Panc1 (cell line): Measurements from ENCODE around the gene C2CD3. TPM values are rescaled to one million over a fixed set of nuclear protein-coding genes. Genes with fewer than 3 reads are reported as not detected.

ENCODE experiments used
- ATAC-seq: fragments of 200-7000 bp; cut with Tn5 transposase; 2 replicates; pipeline ENCODE4 v1.9.1; 2020; ENCODE audit warnings: mild to moderate bottlenecking, moderate library complexity
- Bru-seq: library from RNA; stranded (reverse); fragments of 400-500 nt; gene quantifications from one replicate; lab custom pipeline; 2021; lab: Mats Ljungman, UMichigan
- BruChase-seq, 2 experiments: library from RNA; stranded (reverse); fragments of 400-500 nt; gene quantifications; one replicate each; lab custom pipeline; 2021; lab: Mats Ljungman, UMichigan
- BruUV-seq: library from RNA; stranded (reverse); fragments of 400-500 nt; replicated peaks from 2 replicates; lab custom pipeline; 2021; lab: Mats Ljungman, UMichigan
- CTCF ChIA-PET: fragments of 300-600 bp; sonication (Branson Sonifier 250); formaldehyde crosslinking; loops from one replicate; lab custom pipeline; 2022; ENCODE audit warnings: antibody characterized with exemption; lab: Charles Lee
- POLR2A ChIA-PET: fragments of 300-600 bp; sonication (Branson Sonifier 250); formaldehyde crosslinking; loops from one replicate; lab custom pipeline; 2022; ENCODE audit warnings: antibody characterized with exemption; lab: Charles Lee
- DNase-seq: peaks from one replicate; pipeline ENCODE4 v3.0.0-alpha.2; 2010; ENCODE audit warnings: low read depth, low spot score
- H3K27ac ChIP-seq: 2 replicates; pipeline ENCODE4 v1.5.1; 2011; ENCODE audit warnings: mild to moderate bottlenecking, low read length, inconsistent platforms
- H3K27me3 ChIP-seq: fragments of 200-500 bp; sonication (Bioruptor generic); 2 replicates; pipeline ENCODE4 v1.6.0; 2014; ENCODE audit warnings: low read length, inconsistent platforms; ENCODE audit not compliant: control insufficient read depth, insufficient read depth
- H3K36me3 ChIP-seq: fragments of 200-500 bp; sonication (Bioruptor generic); 2 replicates; pipeline ENCODE4 v1.5.1; 2014; ENCODE audit warnings: inconsistent platforms, mild to moderate bottlenecking, low read length, moderate library complexity; ENCODE audit not compliant: control insufficient read depth, insufficient read depth
- H3K4me1 ChIP-seq: 2 replicates; pipeline ENCODE4 v1.5.1; 2011; ENCODE audit warnings: inconsistent platforms, mild to moderate bottlenecking, low read length, moderate library complexity; ENCODE audit not compliant: control insufficient read depth, insufficient read depth
- H3K4me3 ChIP-seq, 2 experiments: 2 replicates each; pipeline ENCODE4 v1.5.1; 2011 to 2012; ENCODE audit warnings: low read depth in 2 of 2, low read length in 2 of 2, mild to moderate bottlenecking in 2 of 2, inconsistent platforms in 1 of 2, moderate library complexity in 1 of 2
- H3K9me3 ChIP-seq: fragments of 200-500 bp; sonication (Bioruptor generic); 2 replicates; pipeline ENCODE4 v1.5.1; 2014; ENCODE audit warnings: low read depth, mild to moderate bottlenecking, inconsistent platforms, low read length, moderate library complexity; ENCODE audit not compliant: control insufficient read depth, insufficient read depth
- POLR2AphosphoS5 ChIP-seq: IDR thresholded peaks from 2 replicates; pipeline ENCODE4 v1.6.1; 2012; ENCODE audit warnings: mild to moderate bottlenecking, low read depth, low read length, moderate library complexity
- SIN3A ChIP-seq: IDR thresholded peaks from 2 replicates; pipeline ENCODE4 v1.6.1; 2012; ENCODE audit warnings: low read depth, mild to moderate bottlenecking, low read length, moderate library complexity, borderline replicate concordance; ENCODE audit not compliant: insufficient read depth
- TCF7L2 ChIP-seq: IDR thresholded peaks from 2 replicates; pipeline ENCODE4 v1.6.1; 2011; ENCODE audit warnings: mild to moderate bottlenecking, low read depth, low read length, inconsistent platforms
- in situ Hi-C: cut with HindIII; loops from 2 replicates; pipeline ENCODE4 v1.10.0; 2016; ENCODE audit warnings: low sequenced_read_pairs, low pct_unique_long_range_greater_than_20kb
- intact Hi-C: fragments of 100-400 bp; cut with micrococcal nuclease; formaldehyde crosslinking; loops from one replicate; pipeline ENCODE4 v1.10.0; 2022; ENCODE audit not compliant: unreplicated experiment
- long read RNA-seq: library from polyadenylated mRNA; unstranded; transcript quantifications from one replicate; pipeline ENCODE4 v2.0.0, GENCODE V29; 2021; ENCODE audit not compliant: unreplicated experiment
- polyA plus RNA-seq: library from polyadenylated mRNA; unstranded; fragments of >200 nt; gene quantifications from one replicate; pipeline ENCODE4 v1.2.1, GENCODE V29; 2012; ENCODE audit warnings: missing spikeins; ENCODE audit not compliant: insufficient read length
- total RNA-seq: library from RNA; stranded (reverse); gene quantifications from one replicate; pipeline ENCODE4 v1.2.1, GENCODE V29; 2021; ENCODE audit not compliant: unreplicated experiment
- TF ChIP-seq, protein P1 (sequence below): fragments of 450-650 bp; IDR thresholded peaks from 2 replicates; pipeline ENCODE4 v1.5.1; 2017; ENCODE audit warnings: mild to moderate bottlenecking
- TF ChIP-seq, protein P2 (sequence below), 2 experiments: IDR thresholded peaks; 2 replicates each; pipeline ENCODE4 v1.6.1; 2011 to 2012; ENCODE audit warnings: low read depth in 2 of 2, control low read depth in 1 of 2, low read length in 1 of 2, mild to moderate bottlenecking in 1 of 2, moderate library complexity in 1 of 2; ENCODE audit not compliant: insufficient read depth in 1 of 2

C2CD3 gene
- 51.8 TPM for total RNA-seq
- 22.8 TPM for polyA plus RNA-seq
- percentile 81 among the genes with signal in this experiment for Bru-seq, nascent RNA
- BruChase-seq, experiment 1, labeled RNA remaining after a 2-hour chase: percentile 73 among the genes with signal in this experiment
- BruChase-seq, experiment 2, labeled RNA remaining after a 6-hour chase: percentile 77 among the genes with signal in this experiment
- long read RNA-seq, partial matches to known transcripts: 20 of 52 reads
- long read RNA-seq, other reads (novel, unspliced or antisense): 29 of 52 reads

DNA sequence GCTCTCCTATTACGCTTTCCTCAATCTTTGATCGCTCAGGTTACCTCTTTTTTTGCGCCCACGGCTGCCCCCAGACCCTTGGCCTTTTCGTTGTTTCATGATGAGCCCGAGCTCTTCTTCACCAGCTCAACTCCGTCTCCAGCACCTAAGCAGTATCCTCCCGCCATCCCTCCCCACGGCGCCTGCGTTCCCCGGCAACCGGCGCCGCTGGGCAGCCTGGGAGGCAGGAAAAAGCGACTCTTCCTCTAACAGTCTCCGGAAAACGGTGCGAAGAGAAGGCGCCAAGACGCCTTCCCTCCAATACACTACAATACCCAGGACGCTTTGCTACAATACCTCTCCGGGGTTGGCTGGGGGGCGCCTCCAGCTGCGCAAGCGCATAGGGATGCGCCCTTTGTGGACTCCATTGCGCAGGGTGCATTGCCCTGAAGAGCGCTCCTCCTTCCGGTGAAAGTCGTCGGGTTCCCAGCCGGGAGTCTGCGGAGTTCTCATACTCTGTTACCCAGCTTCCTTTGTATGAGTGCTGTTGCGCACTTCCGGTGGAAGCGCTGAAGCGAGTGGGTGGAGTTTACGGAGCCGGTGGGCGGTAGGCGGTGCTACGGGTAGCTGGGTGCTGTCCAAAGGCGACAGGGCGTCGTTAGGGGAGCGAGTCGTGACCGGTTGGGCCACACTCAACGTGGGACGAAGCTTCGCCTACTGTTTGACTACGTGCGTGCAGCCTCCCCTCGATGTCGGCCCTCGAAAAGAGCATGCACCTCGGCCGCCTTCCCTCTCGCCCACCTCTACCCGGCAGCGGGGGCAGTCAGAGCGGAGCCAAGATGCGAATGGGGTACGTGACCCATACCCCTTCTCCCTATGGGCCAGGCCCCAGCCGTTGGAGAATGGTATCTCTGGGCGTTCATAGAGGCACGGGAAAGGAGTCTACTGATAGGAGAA is at the start of gene C2CD3, which contains the start of gene PPME1:
Gene C2CD3, minus strand, starts transcription at position 309 of the 936 bp plus-strand sequence. Its CDS starts 210 bp downstream, at position 99.
Gene PPME1, plus strand, starts transcription at position 596 of the 936 bp plus-strand sequence. Its CDS starts 133 bp downstream, at position 729.
- Histone ChIP-seq H3K4me3 (peak within 1 kb of the TSS; percentile 96 to 97), H3K36me3 (peaks cover 24% of the 10 kb centered on the region), H3K9me3 (no peaks in the 10 kb centered on the region), H3K4me1 (peaks cover 28% of the 10 kb centered on the region), H3K27ac (peak within 1 kb of the TSS; percentile 99), H3K27me3 (no peaks in the 10 kb centered on the region)
- no TSS peak for BruUV-seq
- ATAC-seq: peak; percentile 98
- ChIA-PET CTCF (interaction anchor here (0.5 to 1.5 kb wide), 6 partner anchors 32 to 545 kb away, joined by 3 to 6 read pairs (median 4); no protein-coding TSS in a partner anchor), POLR2A (interaction anchor here (0.6 to 1.4 kb wide), 4 partner anchors 16 to 322 kb away, joined by 3 to 7 read pairs (median 3); no protein-coding TSS in a partner anchor)
- TF ChIP-seq, protein P1, sequence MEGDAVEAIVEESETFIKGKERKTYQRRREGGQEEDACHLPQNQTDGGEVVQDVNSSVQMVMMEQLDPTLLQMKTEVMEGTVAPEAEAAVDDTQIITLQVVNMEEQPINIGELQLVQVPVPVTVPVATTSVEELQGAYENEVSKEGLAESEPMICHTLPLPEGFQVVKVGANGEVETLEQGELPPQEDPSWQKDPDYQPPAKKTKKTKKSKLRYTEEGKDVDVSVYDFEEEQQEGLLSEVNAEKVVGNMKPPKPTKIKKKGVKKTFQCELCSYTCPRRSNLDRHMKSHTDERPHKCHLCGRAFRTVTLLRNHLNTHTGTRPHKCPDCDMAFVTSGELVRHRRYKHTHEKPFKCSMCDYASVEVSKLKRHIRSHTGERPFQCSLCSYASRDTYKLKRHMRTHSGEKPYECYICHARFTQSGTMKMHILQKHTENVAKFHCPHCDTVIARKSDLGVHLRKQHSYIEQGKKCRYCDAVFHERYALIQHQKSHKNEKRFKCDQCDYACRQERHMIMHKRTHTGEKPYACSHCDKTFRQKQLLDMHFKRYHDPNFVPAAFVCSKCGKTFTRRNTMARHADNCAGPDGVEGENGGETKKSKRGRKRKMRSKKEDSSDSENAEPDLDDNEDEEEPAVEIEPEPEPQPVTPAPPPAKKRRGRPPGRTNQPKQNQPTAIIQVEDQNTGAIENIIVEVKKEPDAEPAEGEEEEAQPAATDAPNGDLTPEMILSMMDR: peak; percentile 66
- TF ChIP-seq POLR2AphosphoS5 (peak; percentile 84; the same call in 1 of the 2 replicates), SIN3A (peak; percentile 62), TCF7L2 (no peak; the same call in 1 of the 2 replicates)
- TF ChIP-seq, protein P2, sequence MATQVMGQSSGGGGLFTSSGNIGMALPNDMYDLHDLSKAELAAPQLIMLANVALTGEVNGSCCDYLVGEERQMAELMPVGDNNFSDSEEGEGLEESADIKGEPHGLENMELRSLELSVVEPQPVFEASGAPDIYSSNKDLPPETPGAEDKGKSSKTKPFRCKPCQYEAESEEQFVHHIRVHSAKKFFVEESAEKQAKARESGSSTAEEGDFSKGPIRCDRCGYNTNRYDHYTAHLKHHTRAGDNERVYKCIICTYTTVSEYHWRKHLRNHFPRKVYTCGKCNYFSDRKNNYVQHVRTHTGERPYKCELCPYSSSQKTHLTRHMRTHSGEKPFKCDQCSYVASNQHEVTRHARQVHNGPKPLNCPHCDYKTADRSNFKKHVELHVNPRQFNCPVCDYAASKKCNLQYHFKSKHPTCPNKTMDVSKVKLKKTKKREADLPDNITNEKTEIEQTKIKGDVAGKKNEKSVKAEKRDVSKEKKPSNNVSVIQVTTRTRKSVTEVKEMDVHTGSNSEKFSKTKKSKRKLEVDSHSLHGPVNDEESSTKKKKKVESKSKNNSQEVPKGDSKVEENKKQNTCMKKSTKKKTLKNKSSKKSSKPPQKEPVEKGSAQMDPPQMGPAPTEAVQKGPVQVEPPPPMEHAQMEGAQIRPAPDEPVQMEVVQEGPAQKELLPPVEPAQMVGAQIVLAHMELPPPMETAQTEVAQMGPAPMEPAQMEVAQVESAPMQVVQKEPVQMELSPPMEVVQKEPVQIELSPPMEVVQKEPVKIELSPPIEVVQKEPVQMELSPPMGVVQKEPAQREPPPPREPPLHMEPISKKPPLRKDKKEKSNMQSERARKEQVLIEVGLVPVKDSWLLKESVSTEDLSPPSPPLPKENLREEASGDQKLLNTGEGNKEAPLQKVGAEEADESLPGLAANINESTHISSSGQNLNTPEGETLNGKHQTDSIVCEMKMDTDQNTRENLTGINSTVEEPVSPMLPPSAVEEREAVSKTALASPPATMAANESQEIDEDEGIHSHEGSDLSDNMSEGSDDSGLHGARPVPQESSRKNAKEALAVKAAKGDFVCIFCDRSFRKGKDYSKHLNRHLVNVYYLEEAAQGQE (IDR thresholded peaks at IDR 0.05; ENCODE audit: insufficient read depth in 1 of 2, low read depth in 2 of 2, low read length in 1 of 2): peak; percentile 62 to 86; a peak in 3 of 4 replicates
- in situ Hi-C loops: no loop called here
- intact Hi-C loops: no loop called here
- peak; percentile 99 for DNase-seq

DNA sequence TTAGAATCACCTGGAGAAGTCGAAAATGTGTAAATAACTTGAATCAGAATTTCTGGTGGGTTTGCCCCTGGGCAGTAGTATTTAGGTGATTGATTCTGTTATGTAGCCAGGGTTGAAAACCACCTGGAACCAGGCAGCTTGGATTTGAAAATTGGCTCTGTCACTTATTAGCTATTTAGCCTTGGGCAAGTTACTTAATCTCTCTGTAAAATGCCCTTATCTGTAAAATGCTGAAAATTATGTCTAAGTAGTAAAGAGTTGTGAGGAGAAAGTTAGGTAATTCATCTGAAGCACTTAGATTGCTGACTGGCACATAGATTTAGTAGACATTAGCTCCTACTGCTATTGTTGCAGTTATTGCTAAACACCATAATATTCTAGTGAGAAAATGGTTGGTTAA is 49.6 kb upstream of the C2CD3 start:
- H3K27me3 ChIP-seq: no peaks in the 10 kb centered on the region
- H3K4me3 ChIP-seq: no peak overlapping the region
- intact Hi-C loops: no loop called here
- BruUV-seq: no TSS peak
- H3K36me3 ChIP-seq: no peaks in the 10 kb centered on the region
- ATAC-seq: no peak
- CTCF ChIA-PET: no interaction called here
- TF ChIP-seq, protein P2 (IDR thresholded peaks at IDR 0.05; ENCODE audit: insufficient read depth in 1 of 2, low read depth in 2 of 2, low read length in 1 of 2): no peak
- no peak for TF ChIP-seq POLR2AphosphoS5
- no peak for TF ChIP-seq TCF7L2
- no peak for TF ChIP-seq SIN3A
- TF ChIP-seq, protein P1: no peak
- H3K27ac ChIP-seq: no peak overlapping the region
- H3K4me1 ChIP-seq: no peaks in the 10 kb centered on the region
- DNase-seq: no peak
- H3K9me3 ChIP-seq: no peaks in the 10 kb centered on the region
- in situ Hi-C loops: no loop called here
- POLR2A ChIA-PET: no interaction called here
